Hematopoietic multipotent progenitor cell treated with erythropoietin and hydrocortisone succinate and interleukin-3 and kit ligand, for 17 days (in vitro differentiated cells): Measurements from ENCODE around the gene COMMD3.
"Not testable (repeated sequence)": the region's sequence is repeated elsewhere in the genome, so short reads cannot be mapped to it uniquely, and the experiment has no call there.

ENCODE experiments used
- DNase-seq: peaks from one replicate; pipeline ENCODE4 v3.0.0-alpha.2; 2015; ENCODE audit warnings: low spot score

COMMD3 gene

DNA sequence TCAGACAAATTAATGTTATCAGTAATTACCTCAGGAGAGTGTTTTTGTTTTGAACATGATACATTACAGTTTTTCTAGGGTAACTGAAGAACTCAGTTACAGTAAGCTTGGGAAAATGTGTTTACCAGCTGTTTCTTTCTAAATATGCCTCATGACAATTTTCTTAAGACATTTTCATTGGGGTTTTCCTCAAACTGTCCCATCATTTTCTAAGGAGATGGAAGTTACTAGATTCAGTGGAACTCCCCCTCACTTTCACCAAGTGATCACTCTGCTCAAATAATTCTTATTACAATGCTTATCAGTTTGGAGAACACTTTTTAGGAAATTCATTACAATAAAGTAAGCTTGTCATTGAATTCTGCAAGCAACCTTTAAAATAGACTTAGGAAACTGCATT is 22.7 kb downstream of the COMMD3 start:
- peak; percentile 27 for DNase-seq

DNA sequence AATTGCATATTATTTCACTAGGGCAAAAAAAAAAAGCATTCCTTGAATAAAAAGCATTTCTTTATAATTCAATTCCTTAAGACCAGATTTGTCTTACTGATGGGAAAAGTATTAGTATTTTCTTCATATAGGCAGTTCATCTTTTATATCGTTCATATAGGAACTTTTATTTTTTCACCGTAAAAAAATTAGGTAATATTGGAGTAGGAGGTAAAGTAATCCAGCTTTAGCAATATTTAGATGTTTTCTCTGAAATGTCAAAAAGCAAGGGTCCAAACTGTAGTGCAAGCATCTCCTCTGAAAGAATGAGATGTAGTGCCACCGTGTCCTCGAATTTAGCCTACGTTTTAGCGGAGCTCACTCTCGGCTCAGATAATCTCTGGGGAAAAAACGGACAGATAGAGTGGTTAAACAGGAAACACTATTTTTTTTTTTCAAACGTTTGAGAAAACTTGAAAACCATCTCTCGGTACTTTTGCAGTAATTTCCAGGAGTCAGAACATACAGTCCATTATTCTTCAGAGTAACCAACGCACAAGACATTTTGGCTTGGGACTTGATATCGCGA is 23.7 kb downstream of the COMMD3 start:
- DNase-seq: no peak

DNA sequence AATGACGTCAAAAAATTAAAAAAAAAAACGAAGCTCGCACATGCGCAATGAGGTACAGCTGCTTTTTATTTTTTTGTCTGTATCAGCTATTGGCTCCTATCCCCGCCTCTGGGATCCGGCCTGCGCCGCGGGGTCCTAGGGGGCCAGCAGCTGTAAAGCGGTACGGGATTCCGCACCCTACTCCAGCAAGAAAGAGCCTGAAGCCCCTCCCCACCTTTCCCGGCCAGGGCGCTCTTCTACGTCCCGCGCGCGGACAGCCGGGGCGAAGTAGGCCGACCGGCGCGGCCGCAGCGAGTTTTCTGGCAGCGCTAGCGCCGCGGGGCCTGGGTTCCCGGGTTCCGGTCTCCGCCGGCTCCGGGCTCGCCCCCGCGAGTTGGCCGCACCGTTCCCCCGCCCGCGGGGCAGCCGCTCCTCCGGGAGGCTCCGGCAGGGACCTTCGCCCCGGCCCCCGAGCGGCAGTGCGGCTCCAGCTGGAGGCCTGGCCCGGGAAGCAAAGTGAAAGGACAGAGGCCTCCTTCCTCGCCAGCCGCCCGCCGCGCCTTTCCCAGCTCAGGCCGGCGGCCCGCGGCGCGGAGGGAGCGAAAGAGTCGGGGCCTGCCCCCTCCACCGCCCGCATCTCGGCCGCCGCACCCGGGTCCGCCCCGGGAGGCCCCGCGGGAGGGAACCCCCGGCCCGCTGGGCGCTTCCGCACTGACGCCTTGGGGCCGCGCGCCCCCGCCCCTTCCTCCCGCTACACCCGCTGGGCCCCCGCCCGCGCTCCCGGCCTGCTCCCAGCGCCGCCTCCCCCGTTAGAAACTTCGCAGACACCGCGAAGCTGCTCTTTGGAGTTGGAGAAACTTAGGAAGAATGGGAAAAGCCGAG is 24.4 kb downstream of the COMMD3 start:
- DNase-seq: peak; percentile 95

DNA sequence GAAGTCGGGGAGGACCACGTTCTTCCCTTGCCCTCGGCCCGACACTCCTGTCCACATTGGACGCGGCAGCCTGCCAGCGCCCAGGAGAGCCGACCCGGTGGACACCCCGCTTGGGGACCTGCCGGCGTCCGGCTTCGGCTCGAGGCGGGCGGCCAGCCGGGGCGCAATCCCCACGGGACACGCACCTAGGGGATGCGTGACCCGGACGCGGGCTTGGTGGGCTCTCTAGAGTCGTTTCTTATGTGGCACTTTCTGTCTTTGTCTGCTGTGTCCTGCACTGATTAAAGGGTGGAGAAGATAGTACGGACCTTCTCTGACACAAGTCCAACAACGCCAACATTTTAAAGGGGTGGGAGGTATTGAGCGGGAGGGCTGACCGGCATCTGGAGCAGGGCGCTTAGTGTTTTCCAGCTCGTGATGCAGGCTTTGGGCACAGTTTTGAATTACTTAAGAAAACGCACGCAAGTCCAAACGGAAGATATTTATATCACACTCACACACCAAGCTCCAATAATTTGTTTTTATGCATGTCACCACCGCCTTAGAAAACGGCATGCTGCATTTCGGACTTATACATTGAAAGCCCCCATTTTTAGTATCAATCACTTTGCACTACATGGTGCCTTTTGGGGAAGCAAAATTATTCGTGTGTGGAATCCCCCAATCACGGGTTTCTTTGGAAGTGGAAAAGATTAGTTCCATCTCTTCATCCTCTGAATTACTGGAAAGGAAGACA is 25.2 kb downstream of the COMMD3 start:
- no peak for DNase-seq

DNA sequence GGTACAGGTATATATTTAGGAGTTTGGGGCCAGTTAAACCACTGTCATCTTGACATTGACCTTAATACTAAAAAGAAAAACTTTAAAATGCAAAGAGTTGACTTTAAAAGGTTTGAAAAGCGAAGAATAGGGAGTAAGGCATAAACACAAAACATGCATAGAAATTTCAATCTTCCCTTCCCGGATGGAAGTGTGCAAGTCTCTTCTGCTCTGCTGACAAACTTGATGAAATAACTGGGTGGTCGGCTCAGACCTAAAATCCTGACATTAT is 25.7 kb downstream of the COMMD3 start:
- no peak for DNase-seq

DNA sequence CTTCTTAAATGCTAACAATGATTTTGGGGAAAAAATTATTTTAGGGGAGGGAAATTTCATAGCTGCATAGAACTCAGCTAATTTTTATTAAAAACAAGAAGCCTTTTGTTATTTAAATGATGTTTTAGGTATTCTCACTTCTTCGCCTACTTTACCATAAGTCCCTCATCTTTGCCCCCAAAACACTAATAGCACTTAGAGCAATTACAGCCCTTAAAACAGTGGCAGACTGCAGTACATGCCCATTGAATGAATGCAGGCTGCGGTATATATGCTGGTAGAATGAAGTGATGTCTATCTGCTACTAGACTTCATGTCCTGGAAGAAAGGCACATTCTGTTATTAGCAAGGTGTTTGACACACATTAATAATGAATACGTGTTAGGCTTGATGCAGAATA is 26.2 kb downstream of the COMMD3 start:
- DNase-seq: peak; percentile 17

DNA sequence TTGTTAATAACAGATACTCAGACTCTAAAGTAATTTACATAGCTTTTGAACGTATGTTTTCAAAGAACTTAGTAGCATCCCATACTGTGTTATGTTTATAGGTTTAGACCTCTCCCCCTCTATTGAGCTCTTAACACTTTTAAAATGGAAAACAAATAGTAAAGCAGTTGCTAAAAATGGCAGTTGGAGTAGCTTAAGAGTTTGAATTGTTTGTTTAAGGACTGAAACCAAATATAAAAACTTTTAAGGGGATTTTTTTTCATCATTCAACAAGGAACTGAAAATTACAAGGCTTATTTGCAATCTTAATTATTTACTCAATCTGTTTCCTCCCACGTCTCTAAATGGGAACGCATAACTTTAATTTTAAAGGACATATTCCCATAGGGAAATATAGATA is 27.5 kb downstream of the COMMD3 start:
- no peak for DNase-seq

DNA sequence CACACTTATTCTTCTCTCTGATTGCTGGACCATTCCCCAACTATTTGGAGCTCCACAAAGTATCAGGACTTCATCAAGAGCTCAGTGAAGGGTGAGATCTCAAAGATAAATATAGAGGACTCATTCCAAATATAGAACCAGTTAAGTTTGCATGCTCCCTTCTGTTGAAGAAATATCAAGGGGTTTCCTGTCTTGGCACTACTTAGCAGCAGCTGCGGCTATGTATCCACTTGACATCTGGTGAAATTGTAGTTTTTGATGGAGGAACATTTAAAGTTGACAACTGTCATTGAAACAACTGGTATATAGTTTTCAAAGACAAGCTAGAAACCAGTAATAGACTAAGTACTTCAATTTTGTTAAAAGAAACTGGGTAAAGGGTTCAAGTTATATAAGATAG is 28.1 kb downstream of the COMMD3 start:
- DNase-seq: no peak

DNA sequence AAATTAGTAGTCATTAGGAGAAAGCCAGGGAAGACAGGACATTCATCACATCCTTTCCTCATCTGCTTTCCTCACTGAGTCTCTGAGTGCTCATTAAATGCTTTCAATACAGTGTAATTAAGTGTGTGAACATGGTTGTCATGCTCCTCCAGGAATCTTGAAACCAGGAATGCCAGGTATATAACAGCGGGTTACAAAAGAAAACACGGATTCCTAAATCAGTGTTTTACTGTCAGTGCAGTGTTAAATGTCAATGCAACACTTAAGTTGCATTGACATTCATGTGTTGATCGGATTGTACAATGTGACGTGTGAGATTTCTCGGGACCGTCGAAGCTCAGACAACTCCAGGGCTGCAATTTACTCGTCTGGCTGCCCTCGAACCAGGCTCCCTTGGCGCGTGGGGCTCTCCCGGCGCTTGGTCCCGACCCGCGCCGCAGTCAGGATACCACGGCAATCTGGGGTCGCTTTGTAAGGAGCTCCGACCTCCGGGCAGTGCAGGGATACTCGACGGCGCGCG is 28.7 kb downstream of the COMMD3 start:
- no peak for DNase-seq

DNA sequence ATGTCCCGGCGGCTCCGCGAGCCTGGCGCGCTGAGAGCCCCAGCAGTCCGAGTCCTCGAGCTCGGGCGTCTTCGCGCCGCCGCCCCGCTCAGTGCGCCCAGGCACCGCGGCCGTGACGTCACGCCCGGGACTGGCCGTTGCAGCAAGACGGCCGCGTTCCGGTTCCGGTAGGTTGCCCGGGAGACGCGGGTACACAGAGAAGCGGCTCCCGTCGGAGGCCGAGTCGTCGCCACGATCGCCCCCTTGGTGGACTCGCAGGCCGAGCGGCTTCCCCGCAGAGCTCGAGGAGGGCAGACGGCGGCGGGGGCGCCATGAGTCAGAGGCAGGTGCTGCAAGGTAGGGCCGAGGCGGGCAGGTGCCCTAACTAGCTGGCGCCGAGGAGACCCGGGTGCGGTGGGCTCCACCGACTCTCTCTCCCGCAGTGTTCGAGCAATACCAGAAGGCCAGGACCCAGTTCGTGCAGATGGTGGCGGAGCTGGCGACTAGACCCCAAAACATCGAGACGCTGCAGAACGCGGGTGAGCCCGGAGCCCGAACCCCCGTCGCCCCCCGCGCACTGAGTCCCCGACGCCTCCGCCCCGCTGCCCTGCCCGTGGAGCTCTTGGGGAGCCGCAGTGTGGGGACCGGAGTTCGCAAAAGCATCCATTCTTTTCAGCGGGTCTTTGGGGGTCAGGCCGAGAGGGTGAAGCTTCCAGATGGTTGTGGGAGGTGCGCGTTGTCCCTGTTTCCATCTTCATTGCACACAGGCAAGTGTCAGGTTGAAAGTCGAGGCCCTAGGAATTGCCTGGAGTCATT is 29.3 kb downstream of the COMMD3 start, which contains the start of gene SPAG6:
Gene SPAG6 (plus strand): TSS at position 196 of the 795 bp plus-strand sequence. CDS start 116 bp downstream, at position 312.
- peak; percentile 32 for DNase-seq

DNA sequence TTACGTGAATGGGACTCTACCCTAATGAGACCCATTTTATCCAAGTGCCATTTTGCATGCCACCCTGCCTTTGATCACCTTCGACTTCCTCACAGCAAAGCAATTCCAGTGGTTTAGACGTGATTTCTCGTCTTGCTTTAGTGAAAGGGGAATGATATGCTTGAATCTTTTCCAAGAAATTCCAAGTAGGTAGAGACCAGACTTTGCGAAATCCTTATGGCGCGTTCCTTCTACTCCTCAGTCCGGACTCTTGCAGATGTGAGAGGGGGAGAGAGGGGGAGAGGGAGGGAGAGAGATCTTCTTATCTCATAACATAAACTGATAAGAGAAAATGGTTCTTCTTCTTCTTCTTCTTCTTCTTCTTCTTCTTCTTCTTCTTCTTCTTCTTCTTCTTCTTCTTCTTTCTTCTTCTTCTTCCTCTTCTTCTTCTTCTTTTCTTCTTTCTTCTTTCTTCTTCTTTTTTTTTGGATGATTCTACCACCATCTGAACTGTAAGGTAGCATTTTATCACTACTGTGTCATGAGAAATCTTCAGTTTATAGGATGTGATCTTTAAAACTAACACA is 30.0 kb downstream of the COMMD3 start:
- no peak for DNase-seq

DNA sequence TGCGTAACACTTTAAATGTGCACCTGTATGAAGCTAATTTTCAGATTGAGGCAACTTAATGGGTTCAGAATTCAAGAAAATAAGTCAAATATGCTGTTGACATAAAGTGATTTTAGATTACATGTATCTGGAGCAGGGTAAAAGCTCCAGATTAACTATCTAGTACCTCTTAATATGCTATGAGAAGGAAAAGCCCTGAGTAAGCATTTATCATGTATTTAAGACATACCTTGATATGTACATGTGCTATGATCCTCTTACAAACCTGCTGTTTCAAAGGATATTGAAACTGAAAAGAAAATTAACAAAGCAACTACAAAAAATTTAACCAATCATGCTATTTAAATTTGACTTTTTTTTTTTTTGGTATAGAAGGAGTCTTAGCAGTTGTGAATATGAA is 33.6 kb downstream of the COMMD3 start:
- DNase-seq: no peak

DNA sequence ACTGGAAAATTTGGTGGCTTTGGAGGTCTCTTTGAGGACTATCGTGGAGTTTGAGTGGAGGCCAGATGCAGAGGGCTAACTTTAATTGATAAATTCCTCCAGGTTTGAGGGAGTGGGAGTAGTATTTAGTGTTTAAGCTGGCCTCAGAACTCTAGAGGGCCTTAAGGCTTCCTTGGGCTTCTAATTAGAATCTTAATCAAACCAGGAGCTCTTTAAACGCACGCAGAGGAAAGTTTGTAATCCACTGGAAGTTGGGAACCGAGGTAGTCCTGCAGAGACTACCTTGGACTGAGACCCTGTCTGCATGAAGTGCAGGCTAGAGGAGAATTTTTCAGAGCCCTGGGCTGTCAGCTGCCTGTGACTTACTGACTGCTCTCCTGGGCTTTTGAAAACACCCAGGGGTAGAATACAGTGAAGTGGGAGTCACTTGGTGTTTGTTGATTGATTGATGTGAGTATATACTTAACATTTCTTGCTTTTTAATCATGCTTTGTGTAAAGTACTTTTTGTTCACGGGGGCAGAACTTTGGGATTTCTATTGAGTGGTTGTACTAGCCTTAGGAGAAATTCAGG is 35.0 kb downstream of the COMMD3 start:
- DNase-seq: no peak

DNA sequence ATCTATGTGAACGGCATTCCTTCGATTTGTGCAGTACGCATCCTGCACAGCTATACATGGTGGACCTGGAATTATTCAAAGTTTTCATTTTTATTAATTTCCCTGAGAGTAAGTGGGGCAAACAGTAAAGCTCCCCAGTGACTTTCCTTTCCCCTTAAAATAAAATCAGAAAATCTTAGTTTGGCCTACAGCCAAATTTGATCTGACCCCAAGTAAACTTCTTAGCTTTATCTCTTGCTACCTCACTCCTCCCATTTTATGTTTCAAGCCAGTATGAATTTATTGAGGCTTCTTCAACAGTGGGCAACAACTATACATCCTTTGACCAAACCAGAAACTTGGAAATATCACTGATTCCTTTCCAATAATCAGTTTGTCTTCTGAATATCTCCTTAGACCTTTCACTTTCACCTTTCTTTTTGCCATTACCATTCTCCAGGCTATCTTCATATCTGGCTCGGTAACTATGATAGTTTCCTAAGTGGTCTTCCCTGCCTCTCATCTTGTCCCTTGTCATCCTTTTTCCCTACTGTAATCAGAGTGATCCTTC is 40.2 kb downstream of the COMMD3 start:
- no peak for DNase-seq

DNA sequence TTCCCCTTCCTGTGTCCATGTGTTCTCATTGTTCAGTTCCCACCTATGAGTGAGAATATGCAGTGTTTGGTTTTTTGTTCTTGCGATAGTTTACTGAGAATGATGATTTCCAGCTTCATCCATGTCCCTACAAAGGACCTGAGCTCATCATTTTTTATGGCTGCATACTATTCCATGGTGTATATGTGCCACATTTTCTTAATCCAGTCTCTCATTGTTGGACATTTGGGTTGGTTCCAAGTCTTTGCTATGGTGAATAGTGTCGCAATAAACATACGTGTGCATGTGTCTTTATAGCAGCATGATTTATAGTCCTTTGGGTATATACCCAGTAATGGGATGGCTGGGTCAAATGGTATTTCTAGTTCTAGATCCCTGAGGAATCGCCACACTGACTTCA is 41.6 kb downstream of the COMMD3 start:
- not testable (repeated sequence) for DNase-seq

DNA sequence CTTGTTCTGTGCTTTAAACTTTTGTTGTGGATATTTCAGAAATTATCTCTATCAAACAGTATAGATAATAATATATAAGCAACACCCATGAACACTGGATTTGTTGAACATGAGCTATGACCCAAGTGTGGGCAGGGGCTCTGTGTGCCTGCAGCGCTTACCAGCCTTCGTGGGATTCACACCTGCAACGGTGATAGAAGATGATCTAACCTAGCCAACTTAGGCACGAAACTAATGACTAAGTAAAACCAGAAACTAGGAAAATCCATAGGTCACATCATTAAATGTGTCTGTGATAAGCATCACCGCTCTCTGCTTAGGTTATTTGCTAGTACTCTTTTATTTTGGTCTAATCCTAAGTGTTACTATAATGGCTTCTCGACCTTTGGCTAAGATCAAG is 47.1 kb downstream of the COMMD3 start:
- no peak for DNase-seq

DNA sequence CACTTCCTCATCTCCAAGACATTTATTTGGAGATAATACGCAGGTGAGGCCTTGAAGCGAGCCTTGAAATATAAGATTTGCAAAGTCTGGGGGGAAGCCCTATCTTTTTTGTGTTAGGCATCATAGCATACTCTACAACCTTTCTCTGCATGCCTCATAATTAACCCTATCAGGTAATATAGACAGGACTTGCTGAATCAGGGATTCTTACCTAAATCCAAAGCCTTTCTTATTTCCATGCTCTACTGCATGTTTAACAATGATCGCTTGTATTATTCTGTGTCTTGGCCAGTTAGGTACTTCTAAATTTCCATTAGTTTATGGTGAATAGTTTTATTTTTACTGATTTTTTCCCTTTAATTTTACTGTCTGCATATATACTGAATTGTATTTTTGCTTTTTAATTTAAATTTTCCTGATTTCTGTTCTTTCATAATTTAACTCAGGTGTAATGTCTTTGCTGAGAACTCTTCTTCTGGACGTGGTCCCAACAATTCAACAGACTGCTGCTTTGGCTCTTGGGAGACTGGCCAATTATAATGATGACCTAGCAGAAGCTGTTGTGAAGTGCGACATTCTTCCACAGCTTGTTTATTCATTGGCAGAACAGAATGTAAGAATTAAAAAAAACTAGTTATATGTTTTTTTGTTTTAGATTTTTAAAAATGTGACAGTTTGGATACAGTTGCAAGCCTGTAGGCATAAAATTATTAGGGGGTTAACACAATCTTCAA is 48.4 kb downstream of the COMMD3 start:
- no peak for DNase-seq

DNA sequence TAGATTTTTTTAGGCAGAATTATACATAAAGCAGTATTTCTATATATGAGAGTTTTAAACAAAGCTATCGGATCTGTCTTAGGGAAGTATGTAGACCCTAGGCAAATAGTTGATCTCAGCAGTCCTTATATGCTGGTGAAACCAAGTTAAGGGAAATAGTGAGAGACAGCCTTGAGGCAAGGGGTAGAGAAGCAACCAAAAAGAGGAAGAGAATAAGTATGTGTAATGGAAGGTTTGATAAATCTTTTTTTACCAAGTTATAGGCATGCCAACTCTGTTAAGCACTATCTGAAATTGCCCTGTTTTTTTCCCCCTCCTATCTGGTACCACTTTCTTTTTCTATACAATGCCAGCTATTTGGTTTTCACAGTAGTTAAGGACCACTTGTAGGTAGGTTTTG is 49.0 kb downstream of the COMMD3 start:
- DNase-seq: no peak

DNA sequence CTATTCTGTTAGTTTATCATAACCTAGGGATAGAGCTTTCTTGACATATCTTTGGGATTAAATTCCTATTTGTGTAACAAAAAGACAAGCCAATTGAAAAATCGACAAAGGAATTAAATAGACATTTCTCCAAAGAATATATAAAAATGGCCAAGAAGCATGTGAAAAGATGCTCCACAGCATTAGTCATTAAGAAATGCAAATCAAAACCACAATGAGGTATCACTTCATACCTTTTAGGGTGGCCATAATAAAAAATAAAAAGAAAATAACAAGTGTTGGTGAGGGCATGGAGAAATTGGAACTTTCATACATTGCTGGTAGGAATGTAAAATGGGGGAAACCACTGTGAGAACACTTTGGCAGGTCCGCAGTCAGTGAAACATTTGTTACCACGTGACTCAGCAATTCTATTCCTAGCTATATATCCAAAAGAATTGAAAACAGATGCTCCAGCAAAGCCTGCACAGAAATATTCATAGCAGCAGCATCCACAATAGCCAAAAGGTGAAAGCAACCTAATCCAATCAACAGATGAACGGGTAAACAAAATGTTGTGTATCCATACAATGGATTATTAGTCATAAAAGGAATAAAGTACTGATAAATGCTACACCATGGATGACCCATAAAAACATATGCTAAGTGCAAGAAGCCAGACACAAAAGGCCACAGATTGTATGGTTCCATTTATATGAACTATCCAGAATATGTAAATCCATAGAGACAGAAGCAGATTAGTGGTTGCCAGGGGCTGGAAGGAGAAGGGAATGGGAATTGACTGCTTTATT is 49.7 kb downstream of the COMMD3 start:
- no peak for DNase-seq

DNA sequence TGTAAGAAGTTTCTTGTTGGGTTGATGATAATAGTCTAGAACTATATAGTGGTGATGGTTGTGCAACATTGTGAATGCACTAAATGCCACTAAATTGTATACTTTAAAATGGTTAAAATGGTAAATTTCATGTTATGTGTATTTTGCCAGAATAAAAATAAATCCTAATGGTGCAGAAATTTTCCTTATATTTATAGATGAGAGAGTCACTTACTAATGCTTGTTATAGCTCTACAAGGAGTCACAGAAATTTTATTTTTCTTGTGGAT is 50.2 kb downstream of the COMMD3 start:
- no peak for DNase-seq
